ENCODE data around the gene PRSS36.
"Not testable (repeated sequence)": the region's sequence is repeated elsewhere in the genome, so short reads cannot be mapped to it uniquely, and the experiment has no call there.

The PRSS36 gene

GRCh38 chr16:31149894-31150890, at the start of gene PRSS36:
PRSS36 (minus strand) TSS chr16:31150066; CDS start chr16:31150035, 31 bp downstream.
- DNase-seq: no peak

DNA sequence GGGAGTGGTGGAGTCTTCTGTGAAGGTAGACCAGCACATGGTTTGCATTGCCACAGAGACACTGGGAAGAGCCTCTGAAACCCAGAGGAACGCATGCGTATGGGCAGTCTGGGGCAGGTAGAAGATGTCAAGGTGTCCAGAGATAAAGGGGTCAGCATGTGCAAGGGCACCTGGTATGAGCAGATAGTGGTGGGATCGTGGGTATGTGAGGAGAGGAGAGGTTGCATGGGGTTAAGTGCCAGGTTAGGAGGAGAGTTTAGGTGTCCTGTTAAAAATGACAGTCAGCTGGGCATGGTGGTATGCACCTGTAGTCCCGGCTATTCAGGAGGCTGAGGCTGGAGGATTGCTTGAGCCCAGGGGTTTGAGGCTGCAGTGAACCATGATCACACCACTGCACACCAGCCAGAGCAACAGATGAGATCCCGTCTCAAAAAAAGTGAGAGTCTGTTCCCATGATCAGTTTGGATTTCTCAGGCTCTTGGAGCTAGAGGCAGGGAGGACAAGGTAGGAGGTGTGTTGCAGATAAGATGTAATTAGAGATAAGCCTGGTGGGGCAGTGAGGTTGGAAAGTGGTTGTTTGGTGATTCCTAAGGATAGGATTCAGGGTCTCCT, 49.7 kb upstream of the PRSS36 start:
- no peak for DNase-seq

- DNase-seq: no peak
These were observed 48.5 kb upstream of the PRSS36 start for GRCh38 chr16:31198207-31198882.

DNA sequence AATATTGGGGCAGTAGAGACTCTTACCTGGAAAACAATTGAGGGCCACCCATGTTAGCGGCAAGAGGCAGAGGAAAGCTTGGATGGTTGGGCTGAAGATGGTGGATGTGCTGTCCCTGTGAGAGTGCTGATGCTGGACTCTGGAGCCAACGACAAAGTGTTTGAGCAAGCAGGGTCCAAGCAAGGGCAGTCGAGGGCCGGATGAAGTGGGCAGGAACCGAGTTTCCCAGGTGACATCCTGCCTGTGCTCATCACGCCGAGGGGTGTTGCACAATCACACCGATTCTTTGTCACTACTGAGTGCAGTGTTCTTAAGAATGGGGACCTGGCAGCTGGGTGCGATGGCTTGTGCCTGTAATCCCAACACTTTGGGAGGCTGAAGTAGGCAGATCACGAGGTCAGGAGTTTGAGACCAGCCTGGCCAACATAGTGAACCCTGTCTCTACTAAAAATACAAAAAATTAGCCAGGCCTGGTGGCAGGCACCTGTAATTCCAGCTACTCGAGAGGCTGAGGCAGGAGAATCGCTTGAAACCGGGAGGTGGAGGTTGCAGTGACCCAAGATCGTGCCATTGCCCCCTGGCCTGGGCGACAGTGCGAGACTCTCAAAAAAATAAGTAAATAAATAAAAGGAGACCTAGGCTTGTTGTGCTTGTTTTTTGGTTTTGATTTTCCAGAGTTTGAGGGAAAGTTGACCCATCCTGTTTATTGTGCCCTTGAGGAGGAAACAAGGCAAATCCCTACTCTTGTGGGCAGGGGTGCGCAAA, 46.6 kb upstream of the PRSS36 start:
- no peak for DNase-seq

DNA sequence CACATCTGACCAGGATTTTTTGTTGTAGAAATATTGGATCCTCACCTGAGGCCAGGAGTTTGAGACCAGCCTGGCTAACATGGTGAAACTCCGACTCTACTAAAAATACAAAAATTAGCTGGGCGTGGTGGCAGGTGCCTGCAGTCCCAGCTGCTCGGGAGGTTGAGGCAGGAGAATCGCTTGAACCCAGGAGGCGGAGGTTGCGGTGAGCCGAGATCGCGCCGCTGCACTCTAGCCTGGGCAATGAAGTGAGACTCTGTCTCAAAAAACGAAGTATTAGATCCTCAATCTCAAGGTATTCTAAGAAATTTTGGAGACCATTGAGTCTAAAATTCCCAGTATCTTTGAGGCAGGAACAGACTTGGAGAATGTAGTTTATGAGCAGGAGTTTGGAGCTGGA, 46.0 kb upstream of the PRSS36 start:
- not testable (repeated sequence) for DNase-seq

DNA sequence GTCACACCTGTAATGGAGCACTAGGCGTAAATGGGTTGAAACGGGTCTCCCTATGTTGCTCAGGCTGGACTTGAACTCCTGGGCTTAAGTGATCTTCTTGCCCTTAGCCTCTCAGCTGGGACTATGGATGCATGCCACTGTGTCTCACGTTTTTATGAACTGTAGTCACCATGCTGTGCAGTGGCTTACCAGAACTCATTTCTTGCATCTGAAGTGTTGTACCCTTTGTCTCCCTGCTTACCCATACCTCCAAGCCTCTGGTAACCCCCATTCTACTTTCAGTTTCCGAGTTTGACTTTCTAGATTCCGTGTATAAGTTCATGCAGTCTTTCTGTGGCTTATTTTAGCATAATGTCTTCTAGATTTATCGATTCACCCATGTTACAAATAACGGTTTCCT, 45.0 kb upstream of the PRSS36 start:
- no peak for DNase-seq

DNA sequence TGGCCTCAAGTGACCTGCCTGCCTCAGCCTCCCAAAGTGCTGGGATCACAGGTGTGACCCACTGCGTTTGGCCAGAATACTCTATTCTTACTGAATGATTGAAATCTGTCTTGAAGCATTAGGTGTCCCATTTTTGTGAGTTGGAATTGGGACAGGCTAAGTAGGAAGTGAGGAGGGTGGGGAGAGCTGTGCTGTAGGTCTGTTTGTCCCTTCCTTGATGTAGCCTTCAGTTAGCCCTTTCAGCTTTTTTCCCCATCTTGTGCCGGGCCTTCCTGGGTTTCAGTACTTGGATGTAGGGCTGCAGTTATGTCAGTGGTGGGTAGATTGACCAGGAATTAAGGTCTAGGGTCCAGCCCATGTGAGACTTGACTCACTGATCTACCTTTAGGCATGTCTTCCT, 44.0 kb upstream of the PRSS36 start:
- no peak for DNase-seq

DNA sequence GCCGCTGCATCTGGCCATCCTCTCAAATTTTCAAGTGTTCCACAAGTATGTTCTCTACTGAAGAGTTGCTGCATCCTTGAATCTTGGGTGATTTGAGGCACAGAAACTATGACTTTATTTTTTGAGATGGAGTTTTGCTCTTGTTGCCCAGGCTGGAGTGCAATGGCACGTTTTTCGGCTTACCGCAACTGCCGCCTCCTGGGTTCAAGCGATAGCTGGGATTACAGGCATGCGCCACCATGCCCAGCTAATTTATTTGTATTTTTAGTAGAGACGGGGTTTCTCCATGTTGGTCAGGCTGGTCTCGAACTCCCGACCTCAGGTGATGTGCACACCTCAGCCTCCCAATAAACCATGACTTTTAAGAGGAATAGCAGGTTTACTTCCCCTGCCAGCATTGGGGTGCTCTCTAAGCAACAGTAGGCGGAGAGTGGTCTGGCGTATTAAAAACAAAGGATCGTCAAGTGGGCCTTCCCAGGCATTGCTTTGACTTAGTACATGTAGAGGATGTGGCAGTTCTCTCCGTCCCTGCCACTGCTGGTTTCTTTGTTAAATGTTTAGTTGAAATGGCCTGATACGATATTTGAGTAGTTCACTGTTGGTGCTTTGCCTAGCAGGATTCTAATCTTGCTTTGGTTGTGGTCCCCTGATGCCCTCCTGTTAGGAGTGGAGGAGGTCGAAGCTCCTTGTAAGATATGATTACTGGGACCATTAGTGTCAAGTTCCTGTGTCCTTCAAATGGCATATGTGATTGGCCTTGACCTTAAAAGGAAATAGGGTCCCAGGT, 43.2 kb upstream of the PRSS36 start:
- no peak for DNase-seq

GRCh38 chr16:31191697-31192428, 42.0 kb upstream of the PRSS36 start:
- no peak for DNase-seq

DNA sequence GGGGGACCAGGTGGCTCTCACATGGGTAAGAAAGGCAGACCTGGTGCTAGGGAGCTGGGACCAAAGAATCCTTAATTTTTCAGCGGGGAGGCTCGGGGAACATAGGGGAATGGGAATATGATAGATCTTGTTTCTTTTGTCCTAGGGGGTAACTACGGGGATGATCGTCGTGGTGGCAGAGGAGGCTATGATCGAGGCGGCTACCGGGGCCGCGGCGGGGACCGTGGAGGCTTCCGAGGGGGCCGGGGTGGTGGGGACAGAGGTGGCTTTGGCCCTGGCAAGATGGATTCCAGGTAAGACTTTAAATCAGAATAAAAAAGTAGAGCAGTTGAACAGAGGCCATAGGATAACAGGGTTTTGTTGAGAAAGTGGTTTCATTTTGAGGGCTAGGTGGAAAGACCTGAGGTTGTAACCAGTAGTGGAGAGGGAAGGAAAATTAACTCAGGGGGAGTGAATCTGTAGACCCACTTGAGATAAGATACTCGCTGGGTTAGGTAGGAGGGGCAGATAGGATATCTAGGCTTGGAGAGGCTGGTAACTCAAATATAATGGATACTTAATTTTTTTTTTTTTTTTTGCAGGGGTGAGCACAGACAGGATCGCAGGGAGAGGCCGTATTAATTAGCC, 41.1 kb upstream of the PRSS36 start:
- DNase-seq: no peak

DNA sequence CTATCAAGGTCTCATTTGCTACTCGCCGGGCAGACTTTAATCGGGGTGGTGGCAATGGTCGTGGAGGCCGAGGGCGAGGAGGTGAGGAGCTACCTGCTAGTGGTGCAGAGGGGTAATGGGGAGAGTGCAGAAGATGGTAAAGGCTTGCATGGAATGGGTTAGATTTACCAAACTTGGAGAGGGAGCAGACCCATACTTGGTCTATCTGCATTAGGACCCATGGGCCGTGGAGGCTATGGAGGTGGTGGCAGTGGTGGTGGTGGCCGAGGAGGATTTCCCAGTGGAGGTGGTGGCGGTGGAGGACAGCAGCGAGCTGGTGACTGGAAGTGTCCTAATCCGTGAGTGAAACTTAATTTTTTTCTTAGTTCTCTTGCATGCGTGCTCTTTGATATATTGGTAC, 40.2 kb upstream of the PRSS36 start:
- DNase-seq: no peak

DNA sequence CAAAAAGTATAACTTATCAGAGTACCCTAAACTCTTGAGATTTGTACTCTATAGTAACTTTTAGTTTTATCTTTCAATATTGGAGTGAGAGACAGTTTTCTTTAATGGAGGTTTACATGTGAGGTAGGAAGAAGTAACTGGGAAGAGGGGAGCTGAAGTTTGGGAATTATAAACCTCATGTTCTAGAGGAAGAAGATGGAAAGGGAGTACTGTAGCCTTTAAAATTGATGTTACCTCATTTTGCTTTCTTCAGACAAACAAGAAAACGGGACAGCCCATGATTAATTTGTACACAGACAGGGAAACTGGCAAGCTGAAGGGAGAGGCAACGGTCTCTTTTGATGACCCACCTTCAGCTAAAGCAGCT, 39.5 kb upstream of the PRSS36 start:
- no peak for DNase-seq

DNA sequence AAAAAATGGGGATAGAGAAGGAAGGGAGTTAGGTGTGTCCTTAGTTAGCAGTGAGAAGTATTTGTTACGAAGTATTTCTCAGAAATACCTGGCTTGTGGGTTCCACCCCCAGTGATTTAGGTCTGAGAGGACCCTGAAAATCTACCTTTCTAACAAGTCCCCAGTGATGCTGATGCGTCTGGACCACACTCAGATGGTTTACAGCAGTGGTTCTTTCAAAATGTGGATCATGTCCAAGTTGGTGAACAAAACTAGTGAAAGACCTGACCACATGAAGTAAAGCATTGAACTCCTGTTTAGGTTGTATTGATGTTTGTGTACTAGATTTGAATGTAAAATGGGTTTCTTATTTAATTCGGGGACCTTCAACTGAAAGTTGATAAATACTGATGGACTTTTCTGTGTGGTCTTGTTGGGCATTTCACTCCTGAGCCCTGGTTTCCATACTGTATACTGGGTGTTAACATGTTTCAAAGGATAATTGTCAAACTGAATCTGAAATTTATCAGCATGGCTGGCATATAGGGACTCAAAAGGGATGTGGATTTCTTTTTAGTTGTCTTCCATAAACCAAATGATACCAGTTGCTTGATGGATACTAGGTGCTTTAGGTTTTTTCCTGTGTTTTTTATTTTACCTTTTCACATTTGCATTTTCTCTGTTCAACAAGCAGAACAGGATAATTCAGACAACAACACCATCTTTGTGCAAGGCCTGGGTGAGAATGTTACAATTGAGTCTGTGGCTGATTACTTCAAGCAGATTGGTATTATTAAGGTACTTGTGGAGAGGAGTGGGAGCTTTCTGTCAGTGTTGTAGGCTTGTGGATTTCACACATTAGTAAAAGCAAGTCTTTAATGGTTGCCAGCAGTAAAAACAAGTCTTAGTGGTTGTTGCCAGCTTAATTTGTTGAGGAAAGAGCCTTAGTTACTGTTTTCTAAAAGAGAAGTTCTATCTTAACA, 38.9 kb upstream of the PRSS36 start:
- no peak for DNase-seq

GRCh38 chr16:31187808-31188189, 37.9 kb upstream of the PRSS36 start:
- DNase-seq: no peak

DNA sequence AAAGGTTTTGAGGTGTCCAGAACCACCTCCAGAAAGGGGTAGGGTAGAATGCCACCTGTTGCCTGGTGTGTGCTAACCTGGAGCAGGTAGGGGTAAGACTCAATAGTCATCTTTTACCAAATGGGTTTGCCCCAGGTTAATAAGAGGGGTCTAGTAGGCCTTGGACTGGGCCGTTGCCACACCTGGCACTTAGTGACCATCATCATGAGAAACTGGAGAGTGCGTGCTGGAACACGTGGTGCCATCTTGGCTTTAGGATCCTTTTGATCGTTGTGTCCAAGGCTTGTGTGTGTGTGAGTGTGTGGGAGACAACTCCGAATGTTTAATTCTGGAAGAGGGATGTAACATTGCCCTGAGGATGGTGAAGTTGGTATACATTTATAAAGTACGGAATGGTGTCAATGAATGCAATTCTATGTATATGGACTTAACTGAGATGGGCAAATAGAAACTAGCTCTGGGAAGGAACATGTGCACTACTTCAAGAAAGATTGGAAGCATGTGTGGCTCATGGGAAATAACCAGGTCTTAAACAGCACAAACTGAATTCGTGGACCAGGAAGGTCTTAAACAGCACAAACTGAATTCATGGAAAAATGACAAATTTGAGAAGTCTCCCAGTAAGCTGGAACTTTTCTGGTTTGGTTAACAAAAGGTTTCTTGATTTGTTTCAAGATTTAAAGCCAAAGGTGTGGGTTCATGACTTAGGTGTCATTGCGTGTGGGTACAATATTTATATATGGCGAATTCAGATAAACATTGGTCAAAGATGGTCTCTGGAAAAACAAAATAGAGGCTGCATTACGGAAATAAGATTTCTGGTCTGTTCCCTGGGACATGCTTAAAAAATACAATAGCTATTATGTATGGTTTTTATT, 37.3 kb upstream of the PRSS36 start:
- no peak for DNase-seq

GRCh38 chr16:31186176-31186575, 36.3 kb upstream of the PRSS36 start:
- DNase-seq: no peak

DNA sequence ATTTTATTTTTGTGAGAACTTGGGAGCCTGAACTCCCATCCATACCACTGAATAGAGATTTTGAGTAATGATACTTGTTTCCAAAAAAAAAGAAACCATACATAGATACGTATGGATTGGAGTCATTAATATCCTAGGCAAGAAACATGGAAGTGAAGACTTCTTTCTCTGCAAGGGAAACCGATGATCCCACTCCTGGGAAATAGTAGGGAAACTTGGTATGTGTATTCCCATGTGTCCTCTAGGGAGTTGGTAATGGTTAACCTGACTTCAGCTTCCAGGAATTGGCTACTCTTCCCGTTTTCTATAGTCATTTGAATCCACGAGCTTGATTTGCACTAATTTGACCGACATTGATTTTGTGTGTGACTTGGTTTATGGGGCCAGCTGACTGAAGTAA, 35.5 kb upstream of the PRSS36 start:
- DNase-seq: no peak

DNA sequence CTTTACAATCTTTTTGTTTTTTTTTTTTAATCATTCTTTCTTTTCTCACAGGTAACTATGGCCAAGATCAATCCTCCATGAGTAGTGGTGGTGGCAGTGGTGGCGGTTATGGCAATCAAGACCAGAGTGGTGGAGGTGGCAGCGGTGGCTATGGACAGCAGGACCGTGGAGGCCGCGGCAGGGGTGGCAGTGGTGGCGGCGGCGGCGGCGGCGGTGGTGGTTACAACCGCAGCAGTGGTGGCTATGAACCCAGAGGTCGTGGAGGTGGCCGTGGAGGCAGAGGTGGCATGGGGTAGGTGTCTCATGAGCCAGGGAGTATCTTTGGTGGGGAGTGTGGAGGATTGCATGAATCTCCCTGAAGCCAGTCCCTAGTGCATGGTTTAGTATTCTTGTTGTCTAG, 35.0 kb upstream of the PRSS36 start:
- DNase-seq: no peak
